Left ventricle myocardium superior (tissue), 1 donor: ENCODE data around the gene MBL2. TPM values are rescaled to one million over a fixed set of nuclear protein-coding genes. Genes with fewer than 3 reads are reported as not detected.

Experiments
- ATAC-seq: fragments of 200-7000 bp; cut with Tn5 transposase; one replicate; pipeline ENCODE4 v1.9.1; 2020; ENCODE audit warnings: mild to moderate bottlenecking, moderate library complexity
- DNase-seq: peaks from one replicate; pipeline ENCODE4 v3.0.0-alpha.2; 2020
- intact Hi-C: fragments of 100-400 bp; cut with micrococcal nuclease; formaldehyde crosslinking; loops from one replicate; pipeline ENCODE4 v1.11.0; 2022
- long read RNA-seq: library from polyadenylated mRNA; unstranded; transcript quantifications from one replicate; pipeline ENCODE4 v2.0.0, GENCODE V29; 2021
- total RNA-seq: library from RNA; stranded (reverse); fragmentation: NEBNext Ultra II Directional; extraction: Animal tissue kit (Norgen Biotek cat#: 25700); gene quantifications from one replicate; pipeline ENCODE4 v1.2.1, GENCODE V29; 2021
- donor health status: DM: no; HTN: yes; CAD: no; lungs with severe emphysema.

The MBL2 gene
- total RNA-seq = not detected
- long read RNA-seq = 0 reads

- DNase-seq = no peak
- intact Hi-C loops = no loop called here
Measured at GRCh38 chr10:52772623-52773022, at the start of gene MBL2. Gene MBL2 (minus strand): TSS chr10:52772784. CDS start chr10:52771635, 1,149 bp downstream.

GRCh38 chr10:52820309-52820708, 47.7 kb upstream of the MBL2 start:
- ATAC-seq = no peak
- DNase-seq = no peak
- intact Hi-C loops = no loop called here

More at GRCh38 chr10:52772623-52773022, at the start of gene MBL2:
- ATAC-seq = no peak

- intact Hi-C loops = no loop called here
- ATAC-seq (peak; percentile 67), DNase-seq (no peak)
Measured at GRCh38 chr10:52818019-52818418, 45.4 kb upstream of the MBL2 start.

- no peak for ATAC-seq
- DNase-seq = no peak
- intact Hi-C loops = no loop called here
Measured at GRCh38 chr10:52814506-52814905, 41.9 kb upstream of the MBL2 start.

GRCh38 chr10:52811776-52812175, 39.2 kb upstream of the MBL2 start:
- intact Hi-C loops = no loop called here
- DNase-seq (no peak), ATAC-seq (no peak)

- intact Hi-C loops = no loop called here
- DNase-seq (no peak), ATAC-seq (no peak)
Measured at GRCh38 chr10:52810761-52811160, 38.2 kb upstream of the MBL2 start.

GRCh38 chr10:52807803-52808202, 35.2 kb upstream of the MBL2 start:
- DNase-seq (no peak), ATAC-seq (no peak)
- intact Hi-C loops = no loop called here

- DNase-seq (no peak), ATAC-seq (no peak)
- intact Hi-C loops = no loop called here
Measured at GRCh38 chr10:52805414-52806285, 33.1 kb upstream of the MBL2 start.

- intact Hi-C loops = no loop called here
- DNase-seq (no peak), ATAC-seq (no peak)
Measured at GRCh38 chr10:52801947-52802346, 29.4 kb upstream of the MBL2 start.

- no peak for ATAC-seq
- no peak for DNase-seq
- intact Hi-C loops = no loop called here
Measured at GRCh38 chr10:52786098-52786497, 13.5 kb upstream of the MBL2 start.

- ATAC-seq (no peak), DNase-seq (no peak)
- intact Hi-C loops = no loop called here
Measured at GRCh38 chr10:52785418-52785817, 12.8 kb upstream of the MBL2 start.

GRCh38 chr10:52783726-52784125, 11.1 kb upstream of the MBL2 start:
- DNase-seq (no peak), ATAC-seq (no peak)
- intact Hi-C loops = no loop called here

- DNase-seq (no peak), ATAC-seq (no peak)
- intact Hi-C loops = no loop called here
Measured at GRCh38 chr10:52782554-52782953, 10.0 kb upstream of the MBL2 start.

GRCh38 chr10:52780391-52781155, 8.0 kb upstream of the MBL2 start:
- intact Hi-C loops = no loop called here
- DNase-seq (no peak), ATAC-seq (no peak)

GRCh38 chr10:52779541-52780390, 7.2 kb upstream of the MBL2 start:
- intact Hi-C loops = no loop called here
- DNase-seq (peak; percentile 65), ATAC-seq (peak; percentile 84)

GRCh38 chr10:52778511-52779392, 6.2 kb upstream of the MBL2 start:
- no peak for DNase-seq
- intact Hi-C loops = no loop called here
- no peak for ATAC-seq

GRCh38 chr10:52777414-52777813, 4.8 kb upstream of the MBL2 start:
- no peak for ATAC-seq
- intact Hi-C loops = no loop called here
- no peak for DNase-seq

GRCh38 chr10:52776471-52776903, 3.9 kb upstream of the MBL2 start:
- no peak for DNase-seq
- intact Hi-C loops = no loop called here
- no peak for ATAC-seq
